ENCODE data around the gene HK1. TPM values are rescaled to one million over a fixed set of nuclear protein-coding genes. Genes with fewer than 3 reads are reported as not detected.
A peak's percentile ranks its signal among the peaks of the same experiment; 100 is the strongest.

Gene HK1
- total and polyA plus RNA-seq, 2 of the 13 experiments (the other 11 are each of a cell fraction or from before 2014, with no cell fraction given): 0.29 to 1.5 TPM

GRCh38 chr10:69351589-69351988, 73.3 kb downstream of the HK1 start:
- ATAC-seq: no peak
- Histone ChIP-seq H3K27me3 (ENCODE audit: control insufficient read depth in 1 of 2, insufficient read depth in 2 of 2, low read length in 2 of 2) (no peaks in the 10 kb centered on the region; a peak in 2 of 5 replicates), H3K9me3 (ENCODE audit: low read length) (no peaks in the 10 kb centered on the region), H3K9ac (ENCODE audit: insufficient read depth, low read depth, low read length) (no peak overlapping the region), H3K4me3 (replicated peaks in 1 of 3; ENCODE audit: insufficient read depth in 1 of 3, low read depth in 2 of 3, low read length in 3 of 3) (no peak overlapping the region), H3K27ac (ENCODE audit: extremely low read length, insufficient read depth, low read length) (no peak overlapping the region), H2AFZ (ENCODE audit: low read length) (no peak overlapping the region), H3K79me2 (ENCODE audit: insufficient read depth, low read length) (no peaks in the 10 kb centered on the region), H3K4me1 (ENCODE audit: insufficient read depth, low read length) (no peaks in the 10 kb centered on the region), H4K20me1 (ENCODE audit: insufficient read depth, low read length) (no peaks in the 10 kb centered on the region), H3K4me2 (ENCODE audit: low read depth, low read length) (no peak overlapping the region), H3K36me3 (replicated peaks in 1 of 2; ENCODE audit: control insufficient read depth in 1 of 2, insufficient read depth in 2 of 2, low read length in 2 of 2) (no peaks in the 10 kb centered on the region)
- no peak for FAIRE-seq
- BruUV-seq (replicated peaks): no TSS peak
- in situ Hi-C loops (cut with HindIII; ENCODE audit: extremely low pct_ligation_motif_present, low pct_unique_long_range_greater_than_20kb) (no loop called here), intact Hi-C loops (cut with micrococcal nuclease; ENCODE audit: unreplicated experiment) (no loop called here)
- WGBS (ENCODE audit: low lambda C conversion rate): 48% methylated on average over 4 of the region's 4 CpGs
- CTCF ChIA-PET (ENCODE audit: low intra/inter-chr PET ratio, low total read pairs): no interaction called here
- TF ChIP-seq ZNF589 (CRISPR knock-in tag; conservative IDR thresholded peaks at IDR 0.05): no peak
- TF ChIP-seq ONECUT2 (CRISPR knock-in tag; IDR thresholded peaks at IDR 0.05): no peak
- TF ChIP-seq ZNF44 (CRISPR knock-in tag; IDR thresholded peaks at IDR 0.05): no peak
- TF ChIP-seq ZNF629 (CRISPR knock-in tag; conservative IDR thresholded peaks at IDR 0.05): peak; percentile 54
- TF ChIP-seq ZNF562 (CRISPR knock-in tag; IDR thresholded peaks at IDR 0.05; ENCODE audit: borderline replicate concordance): no peak
- TF ChIP-seq THYN1 (CRISPR knock-in tag; IDR thresholded peaks at IDR 0.05; ENCODE audit: borderline replicate concordance, low read depth): no peak
- no peak for TF ChIP-seq MEIS1 (CRISPR knock-in tag; IDR thresholded peaks at IDR 0.05; ENCODE audit: borderline replicate concordance)
- TF ChIP-seq ZNF644 (CRISPR knock-in tag; IDR thresholded peaks at IDR 0.05; ENCODE audit: low read depth): no peak
- DNase-seq (ENCODE audit: low spot score): no peak
- POLR2A ChIA-PET: no interaction called here

- ChIA-PET POLR2A (no interaction called here), CTCF (ENCODE audit: low intra/inter-chr PET ratio, low total read pairs) (no interaction called here)
- Histone ChIP-seq H3K36me3 (replicated peaks in 1 of 2; ENCODE audit: control insufficient read depth in 1 of 2, insufficient read depth in 2 of 2, low read length in 2 of 2) (no peaks in the 10 kb centered on the region), H3K4me2 (ENCODE audit: low read depth, low read length) (no peak overlapping the region), H3K79me2 (ENCODE audit: insufficient read depth, low read length) (no peaks in the 10 kb centered on the region), H3K27ac (ENCODE audit: extremely low read length, insufficient read depth, low read length) (no peak overlapping the region), H3K9me3 (ENCODE audit: low read length) (no peaks in the 10 kb centered on the region), H3K4me1 (ENCODE audit: insufficient read depth, low read length) (no peaks in the 10 kb centered on the region), H3K4me3 (replicated peaks in 1 of 3; ENCODE audit: insufficient read depth in 1 of 3, low read depth in 2 of 3, low read length in 3 of 3) (no peak overlapping the region), H3K27me3 (ENCODE audit: control insufficient read depth in 1 of 2, insufficient read depth in 2 of 2, low read length in 2 of 2) (no peaks in the 10 kb centered on the region; a peak in 2 of 5 replicates), H3K9ac (ENCODE audit: insufficient read depth, low read depth, low read length) (no peak overlapping the region), H2AFZ (ENCODE audit: low read length) (no peak overlapping the region), H4K20me1 (ENCODE audit: insufficient read depth, low read length) (no peaks in the 10 kb centered on the region)
- ATAC-seq (no peak), DNase-seq (ENCODE audit: low spot score) (no peak), FAIRE-seq (no peak)
- intact Hi-C loops (cut with micrococcal nuclease; ENCODE audit: unreplicated experiment): no loop called here
- WGBS (ENCODE audit: low lambda C conversion rate): 59% methylated on average over 4 of the region's 4 CpGs
- no TSS peak for BruUV-seq (replicated peaks)
- in situ Hi-C loops (cut with HindIII; ENCODE audit: extremely low pct_ligation_motif_present, low pct_unique_long_range_greater_than_20kb): no loop called here
- TF ChIP-seq GMEB2 (CRISPR knock-in tag; IDR thresholded peaks at IDR 0.05; ENCODE audit: low read depth) (no peak), MXD3 (CRISPR knock-in tag; IDR thresholded peaks at IDR 0.05) (no peak), PATZ1 (CRISPR knock-in tag; IDR thresholded peaks at IDR 0.05) (no peak), MED8 (CRISPR knock-in tag; IDR thresholded peaks at IDR 0.05; ENCODE audit: insufficient replicate concordance) (no peak), MAX (IDR thresholded peaks at IDR 0.05) (no peak), KDM1A (CRISPR knock-in tag; IDR thresholded peaks at IDR 0.05) (no peak), ZBTB21 (CRISPR knock-in tag; IDR thresholded peaks at IDR 0.05) (no peak)
Measured at GRCh38 chr10:69352569-69353264, 74.4 kb downstream of the HK1 start.

Measured in HepG2 (cell line).